ENCODE measurements around the gene ITSN1.

ITSN1 gene

GRCh38 chr21:33731447-33731846 is 89.1 kb downstream of the ITSN1 start:
- Histone ChIP-seq H3K36me3 (ENCODE audit: control insufficient read depth, insufficient read depth, low read length) (peaks cover 24% of the 10 kb centered on the region), H3K9me3 (ENCODE audit: control insufficient read depth, insufficient read depth, low read depth, low read length) (no peaks in the 10 kb centered on the region), H3K9ac (ENCODE audit: low read length) (no peak overlapping the region), H3K27ac (ENCODE audit: low read depth, low read length) (no peak overlapping the region; the same call in 1 of the 2 replicates), H3K4me3 (ENCODE audit: low read depth, low read length) (no peak overlapping the region), H3K4me1 (ENCODE audit: control insufficient read depth, insufficient read depth, low read length) (peaks cover 18% of the 10 kb centered on the region), H3K27me3 (ENCODE audit: control insufficient read depth, insufficient read depth, low read length) (no peaks in the 10 kb centered on the region)

GRCh38 chr21:33732038-33732437 is 89.7 kb downstream of the ITSN1 start:
- H3K27ac ChIP-seq (ENCODE audit: low read depth, low read length): no peak overlapping the region
- no peaks in the 10 kb centered on the region for H3K9me3 ChIP-seq (ENCODE audit: control insufficient read depth, insufficient read depth, low read depth, low read length)

GRCh38 chr21:33733601-33734000 is 91.3 kb downstream of the ITSN1 start:
- H3K9me3 ChIP-seq (ENCODE audit: control insufficient read depth, insufficient read depth, low read depth, low read length): no peaks in the 10 kb centered on the region
- H3K36me3 ChIP-seq (ENCODE audit: control insufficient read depth, insufficient read depth, low read length): peaks cover 36% of the 10 kb centered on the region
- H3K9ac ChIP-seq (ENCODE audit: low read length): no peak overlapping the region
- no peaks in the 10 kb centered on the region for H3K27me3 ChIP-seq (ENCODE audit: control insufficient read depth, insufficient read depth, low read length)
- no peak overlapping the region for H3K4me3 ChIP-seq (ENCODE audit: low read depth, low read length)
- H3K27ac ChIP-seq (ENCODE audit: low read depth, low read length): no peak overlapping the region
- peaks cover 18% of the 10 kb centered on the region for H3K4me1 ChIP-seq (ENCODE audit: control insufficient read depth, insufficient read depth, low read length)

More at GRCh38 chr21:33732038-33732437, 89.7 kb downstream of the ITSN1 start:
- peaks cover 18% of the 10 kb centered on the region for H3K4me1 ChIP-seq (ENCODE audit: control insufficient read depth, insufficient read depth, low read length)
- no peak overlapping the region for H3K4me3 ChIP-seq (ENCODE audit: low read depth, low read length)
- no peaks in the 10 kb centered on the region for H3K27me3 ChIP-seq (ENCODE audit: control insufficient read depth, insufficient read depth, low read length)
- peaks cover 28% of the 10 kb centered on the region for H3K36me3 ChIP-seq (ENCODE audit: control insufficient read depth, insufficient read depth, low read length)
- no peak overlapping the region for H3K9ac ChIP-seq (ENCODE audit: low read length)

- Histone ChIP-seq H3K27ac (ENCODE audit: low read depth, low read length) (no peak overlapping the region), H3K36me3 (ENCODE audit: control insufficient read depth, insufficient read depth, low read length) (peaks cover 42% of the 10 kb centered on the region), H3K9ac (ENCODE audit: low read length) (no peak overlapping the region), H3K9me3 (ENCODE audit: control insufficient read depth, insufficient read depth, low read depth, low read length) (no peaks in the 10 kb centered on the region), H3K4me3 (ENCODE audit: low read depth, low read length) (no peak overlapping the region), H3K4me1 (ENCODE audit: control insufficient read depth, insufficient read depth, low read length) (peaks cover 18% of the 10 kb centered on the region), H3K27me3 (ENCODE audit: control insufficient read depth, insufficient read depth, low read length) (no peaks in the 10 kb centered on the region)
Measured at GRCh38 chr21:33734291-33734690, 92.0 kb downstream of the ITSN1 start.

GRCh38 chr21:33734818-33735217 is 92.5 kb downstream of the ITSN1 start:
- H3K4me3 ChIP-seq (ENCODE audit: low read depth, low read length): no peak overlapping the region
- H3K27ac ChIP-seq (ENCODE audit: low read depth, low read length): no peak overlapping the region
- H3K9ac ChIP-seq (ENCODE audit: low read length): no peak overlapping the region
- H3K36me3 ChIP-seq (ENCODE audit: control insufficient read depth, insufficient read depth, low read length): peaks cover 42% of the 10 kb centered on the region
- H3K9me3 ChIP-seq (ENCODE audit: control insufficient read depth, insufficient read depth, low read depth, low read length): no peaks in the 10 kb centered on the region
- peaks cover 12% of the 10 kb centered on the region for H3K4me1 ChIP-seq (ENCODE audit: control insufficient read depth, insufficient read depth, low read length)
- no peaks in the 10 kb centered on the region for H3K27me3 ChIP-seq (ENCODE audit: control insufficient read depth, insufficient read depth, low read length)

- Histone ChIP-seq H3K4me3 (ENCODE audit: low read depth, low read length) (no peak overlapping the region), H3K27me3 (ENCODE audit: control insufficient read depth, insufficient read depth, low read length) (no peaks in the 10 kb centered on the region), H3K9me3 (ENCODE audit: control insufficient read depth, insufficient read depth, low read depth, low read length) (no peaks in the 10 kb centered on the region), H3K4me1 (ENCODE audit: control insufficient read depth, insufficient read depth, low read length) (peaks cover 9% of the 10 kb centered on the region), H3K9ac (ENCODE audit: low read length) (no peak overlapping the region), H3K36me3 (ENCODE audit: control insufficient read depth, insufficient read depth, low read length) (peaks cover 44% of the 10 kb centered on the region), H3K27ac (ENCODE audit: low read depth, low read length) (no peak overlapping the region)
Measured at GRCh38 chr21:33736569-33736968, 94.3 kb downstream of the ITSN1 start.

- no peaks in the 10 kb centered on the region for H3K27me3 ChIP-seq (ENCODE audit: control insufficient read depth, insufficient read depth, low read length)
- H3K36me3 ChIP-seq (ENCODE audit: control insufficient read depth, insufficient read depth, low read length): peaks cover 51% of the 10 kb centered on the region
- no peaks in the 10 kb centered on the region; the same call in 1 of the 2 replicates for H3K4me1 ChIP-seq (ENCODE audit: control insufficient read depth, insufficient read depth, low read length)
- H3K4me3 ChIP-seq (ENCODE audit: low read depth, low read length): no peak overlapping the region
- peak overlapping the region; percentile 33; the same call in 1 of the 2 replicates for H3K27ac ChIP-seq (ENCODE audit: low read depth, low read length)
- no peak overlapping the region for H3K9ac ChIP-seq (ENCODE audit: low read length)
- no peaks in the 10 kb centered on the region for H3K9me3 ChIP-seq (ENCODE audit: control insufficient read depth, insufficient read depth, low read depth, low read length)
Measured at GRCh38 chr21:33739701-33740100, 97.4 kb downstream of the ITSN1 start.

GRCh38 chr21:33747420-33747819 is 105.1 kb downstream of the ITSN1 start:
- peaks cover 8% of the 10 kb centered on the region; the same call in 1 of the 2 replicates for H3K9me3 ChIP-seq (ENCODE audit: control insufficient read depth, insufficient read depth, low read depth, low read length)
- H3K36me3 ChIP-seq (ENCODE audit: control insufficient read depth, insufficient read depth, low read length): peaks cover 47% of the 10 kb centered on the region

GRCh38 chr21:33748903-33749302 is 106.6 kb downstream of the ITSN1 start:
- Histone ChIP-seq H3K4me1 (ENCODE audit: control insufficient read depth, insufficient read depth, low read length) (no peaks in the 10 kb centered on the region), H3K36me3 (ENCODE audit: control insufficient read depth, insufficient read depth, low read length) (peaks cover 51% of the 10 kb centered on the region), H3K27ac (ENCODE audit: low read depth, low read length) (no peak overlapping the region), H3K9ac (ENCODE audit: low read length) (no peak overlapping the region), H3K27me3 (ENCODE audit: control insufficient read depth, insufficient read depth, low read length) (no peaks in the 10 kb centered on the region), H3K4me3 (ENCODE audit: low read depth, low read length) (no peak overlapping the region), H3K9me3 (ENCODE audit: control insufficient read depth, insufficient read depth, low read depth, low read length) (peaks cover 8% of the 10 kb centered on the region; the same call in 1 of the 2 replicates)

More at GRCh38 chr21:33747420-33747819, 105.1 kb downstream of the ITSN1 start:
- Histone ChIP-seq H3K4me3 (ENCODE audit: low read depth, low read length) (no peak overlapping the region), H3K4me1 (ENCODE audit: control insufficient read depth, insufficient read depth, low read length) (no peaks in the 10 kb centered on the region), H3K27me3 (ENCODE audit: control insufficient read depth, insufficient read depth, low read length) (no peaks in the 10 kb centered on the region), H3K27ac (ENCODE audit: low read depth, low read length) (no peak overlapping the region), H3K9ac (ENCODE audit: low read length) (no peak overlapping the region)

- peaks cover 47% of the 10 kb centered on the region for H3K36me3 ChIP-seq (ENCODE audit: control insufficient read depth, insufficient read depth, low read length)
- no peak overlapping the region for H3K27ac ChIP-seq (ENCODE audit: low read depth, low read length)
- no peak overlapping the region for H3K9ac ChIP-seq (ENCODE audit: low read length)
- no peak overlapping the region for H3K4me3 ChIP-seq (ENCODE audit: low read depth, low read length)
- H3K4me1 ChIP-seq (ENCODE audit: control insufficient read depth, insufficient read depth, low read length): no peaks in the 10 kb centered on the region
- H3K9me3 ChIP-seq (ENCODE audit: control insufficient read depth, insufficient read depth, low read depth, low read length): peaks cover 8% of the 10 kb centered on the region; the same call in 1 of the 2 replicates
- no peaks in the 10 kb centered on the region for H3K27me3 ChIP-seq (ENCODE audit: control insufficient read depth, insufficient read depth, low read length)
Measured at GRCh38 chr21:33750017-33750416, 107.7 kb downstream of the ITSN1 start.

- Histone ChIP-seq H3K27ac (ENCODE audit: low read depth, low read length) (no peak overlapping the region), H3K9ac (ENCODE audit: low read length) (no peak overlapping the region), H3K4me3 (ENCODE audit: low read depth, low read length) (no peak overlapping the region), H3K4me1 (ENCODE audit: control insufficient read depth, insufficient read depth, low read length) (no peaks in the 10 kb centered on the region), H3K9me3 (ENCODE audit: control insufficient read depth, insufficient read depth, low read depth, low read length) (peaks cover 8% of the 10 kb centered on the region; the same call in 1 of the 2 replicates), H3K36me3 (ENCODE audit: control insufficient read depth, insufficient read depth, low read length) (peaks cover 45% of the 10 kb centered on the region), H3K27me3 (ENCODE audit: control insufficient read depth, insufficient read depth, low read length) (no peaks in the 10 kb centered on the region)
Measured at GRCh38 chr21:33751120-33751519, 108.8 kb downstream of the ITSN1 start.

Measured in HUES6 (cell line).